HFF-Myc (cell line): ENCODE measurements around the gene NDFIP2.
A peak's percentile ranks its signal among the peaks of the same experiment; 100 is the strongest.

ENCODE experiments used
- DNase-seq: peaks from one replicate; pipeline ENCODE4 v3.0.0-alpha.2; 2011; ENCODE audit warnings: low read depth; ENCODE audit errors: extremely low read depth
- H3K4me3 ChIP-seq: replicated peaks from 2 replicates; pipeline ENCODE4 v1.5.1; 2011; ENCODE audit warnings: low read depth, mild to moderate bottlenecking, control low read depth, low read length
- CTCF ChIP-seq: IDR thresholded peaks from 2 replicates; pipeline ENCODE4 v1.5.1; 2012; ENCODE audit warnings: mild to moderate bottlenecking, low read depth, low read length, control low read depth; ENCODE audit errors: missing control alignments

The NDFIP2 gene

GRCh38 chr13:79481685-79482052, 714 bp downstream of the NDFIP2 start:
- DNase-seq: no peak
- no peak for TF ChIP-seq CTCF
- peak overlapping the region; percentile 92 for H3K4me3 ChIP-seq

GRCh38 chr13:79482281-79482970, 1.5 kb downstream of the NDFIP2 start:
- no peak for DNase-seq
- H3K4me3 ChIP-seq: peak overlapping the region; percentile 92
- no peak for TF ChIP-seq CTCF

GRCh38 chr13:79483086-79483706, 2.2 kb downstream of the NDFIP2 start:
- no peak overlapping the region; the same call in 1 of the 2 replicates for H3K4me3 ChIP-seq
- TF ChIP-seq CTCF: no peak
- DNase-seq: peak; percentile 37

GRCh38 chr13:79485014-79485811, 4.3 kb downstream of the NDFIP2 start:
- no peak overlapping the region for H3K4me3 ChIP-seq
- DNase-seq: peak; percentile 58
- no peak for TF ChIP-seq CTCF

GRCh38 chr13:79486433-79487188, 5.7 kb downstream of the NDFIP2 start:
- TF ChIP-seq CTCF: no peak
- no peak for DNase-seq
- no peak overlapping the region for H3K4me3 ChIP-seq

- no peak for TF ChIP-seq CTCF
- no peak for DNase-seq
- H3K4me3 ChIP-seq: no peak overlapping the region
These were observed 9.4 kb downstream of the NDFIP2 start for GRCh38 chr13:79490326-79490725.
